Activated gamma-delta T cell treated with Interleukin-2 at 50 U/mL for 16 hours (primary cell): ENCODE measurements around the gene IQSEC1.
"Not testable (repeated sequence)": the region's sequence is repeated elsewhere in the genome, so short reads cannot be mapped to it uniquely, and the experiment has no call there.

Source experiments
- DNase-seq: peaks from one replicate; pipeline ENCODE4 v3.0.0-alpha.2; 2020

IQSEC1 gene

GRCh38 chr3:12886106-12886679 is 187.0 kb downstream of the IQSEC1 start:
- no peak for DNase-seq

- DNase-seq: no peak
Measured at GRCh38 chr3:12885583-12885930, 187.7 kb downstream of the IQSEC1 start.

GRCh38 chr3:12884790-12885582 is 188.2 kb downstream of the IQSEC1 start:
- no peak for DNase-seq

- no peak for DNase-seq
Measured at GRCh38 chr3:12884186-12884680, 189.0 kb downstream of the IQSEC1 start.

GRCh38 chr3:12882336-12883310 is 190.6 kb downstream of the IQSEC1 start:
- no peak for DNase-seq

- DNase-seq: not testable (repeated sequence)
Measured at GRCh38 chr3:12881858-12882257, 191.4 kb downstream of the IQSEC1 start.

GRCh38 chr3:12879191-12879815 is 193.9 kb downstream of the IQSEC1 start:
- no peak for DNase-seq

GRCh38 chr3:12878758-12879157 is 194.5 kb downstream of the IQSEC1 start:
- DNase-seq: not testable (repeated sequence)

GRCh38 chr3:12878141-12878574 is 195.1 kb downstream of the IQSEC1 start:
- DNase-seq: no peak

GRCh38 chr3:12877040-12877439 is 196.2 kb downstream of the IQSEC1 start:
- no peak for DNase-seq

- no peak for DNase-seq
Measured at GRCh38 chr3:12875857-12876836, 197.1 kb downstream of the IQSEC1 start.

- DNase-seq: no peak
Measured at GRCh38 chr3:12871404-12871983, 201.7 kb downstream of the IQSEC1 start.

- DNase-seq: no peak
Measured at GRCh38 chr3:12870942-12871341, 202.3 kb downstream of the IQSEC1 start.

- DNase-seq: peak; percentile 11
Measured at GRCh38 chr3:12869035-12869621, 204.1 kb downstream of the IQSEC1 start.

- DNase-seq: peak; percentile 54
Measured at GRCh38 chr3:12868039-12869034, 204.9 kb downstream of the IQSEC1 start.

- DNase-seq: no peak
Measured at GRCh38 chr3:12866836-12867235, 206.4 kb downstream of the IQSEC1 start.

GRCh38 chr3:12865271-12865670 is 208.0 kb downstream of the IQSEC1 start:
- no peak for DNase-seq

GRCh38 chr3:12862387-12862786 is 210.8 kb downstream of the IQSEC1 start:
- DNase-seq: no peak

GRCh38 chr3:12861611-12862010 is 211.6 kb downstream of the IQSEC1 start:
- no peak for DNase-seq
